ENCODE data around the gene ZNF311. TPM values are rescaled to one million over a fixed set of nuclear protein-coding genes. Genes with fewer than 3 reads are reported as not detected.

Gene ZNF311
- total and polyA plus RNA-seq, 2 of the 13 experiments (the other 11 are each of a cell fraction or from before 2014, with no cell fraction given): not detected

GRCh38 chr6:28985462-28986164, 19.5 kb downstream of the ZNF311 start (continued):
- 0 out of 3 replicates have a peak, but pooled peaks have one; percentile 14 for TF ChIP-seq MXI1 (IDR thresholded peaks at IDR 0.05; ENCODE audit: borderline replicate concordance, low read depth, low read length)
- TF ChIP-seq ZFAT (CRISPR knock-in tag; conservative IDR thresholded peaks at IDR 0.05): no peak
- 0 out of 2 replicates have a peak, but pooled peaks have one; percentile 69 for TF ChIP-seq ZBTB1 (CRISPR knock-in tag; IDR thresholded peaks at IDR 0.05; ENCODE audit: borderline replicate concordance)
- no peak for TF ChIP-seq ZNF773 (CRISPR knock-in tag; IDR thresholded peaks at IDR 0.05; ENCODE audit: borderline replicate concordance)
- TF ChIP-seq ZNF883 (CRISPR knock-in tag; IDR thresholded peaks at IDR 0.05; ENCODE audit: not compliant biosample characterization): peak; percentile 42
- peak; percentile 82 for TF ChIP-seq DMAP1 (CRISPR knock-in tag; IDR thresholded peaks at IDR 0.05)
- no peak for TF ChIP-seq SP1 (IDR thresholded peaks at IDR 0.05)
- TF ChIP-seq SP1 (CRISPR knock-in tag; IDR thresholded peaks at IDR 0.05): peak; percentile 43; the same call in 1 of the 2 replicates
- no peak; the same call in 1 of the 2 replicates for TF ChIP-seq ZBTB3 (CRISPR knock-in tag; IDR thresholded peaks at IDR 0.05; ENCODE audit: borderline replicate concordance, low read depth)
- TF ChIP-seq DNMT3B (CRISPR knock-in tag; conservative IDR thresholded peaks at IDR 0.05): peak; percentile 38
- peak; percentile 84; the same call in 1 of the 2 replicates for TF ChIP-seq FOXC1 (CRISPR knock-in tag; IDR thresholded peaks at IDR 0.05; ENCODE audit: borderline replicate concordance)
- peak; percentile 84 for TF ChIP-seq ELF3 (CRISPR knock-in tag; IDR thresholded peaks at IDR 0.05)
- peak; percentile 75; the same call in 1 of the 2 replicates for TF ChIP-seq SIN3A (IDR thresholded peaks at IDR 0.05; ENCODE audit: borderline replicate concordance, low read depth, low read length)
- no peak for TF ChIP-seq RAD21 (CRISPR knock-in tag; IDR thresholded peaks at IDR 0.05)
- TF ChIP-seq ZHX2 (IDR thresholded peaks at IDR 0.05; ENCODE audit: low read depth): peak; percentile 76
- TF ChIP-seq ZHX2 (CRISPR knock-in tag; IDR thresholded peaks at IDR 0.05; ENCODE audit: borderline replicate concordance): no peak
- peak; percentile 61; the same call in 1 of the 2 replicates for TF ChIP-seq ARID4A (CRISPR knock-in tag; IDR thresholded peaks at IDR 0.05; ENCODE audit: borderline replicate concordance)
- TF ChIP-seq RFX1 (IDR thresholded peaks at IDR 0.05): no peak
- peak; percentile 72 for TF ChIP-seq HOXA3 (CRISPR knock-in tag; IDR thresholded peaks at IDR 0.05)
- TF ChIP-seq RBFOX2 (IDR thresholded peaks at IDR 0.05; ENCODE audit: low read depth, low read length): peak; percentile 47
- peak; percentile 73; the same call in 1 of the 2 replicates for TF ChIP-seq TAF1 (CRISPR knock-in tag; IDR thresholded peaks at IDR 0.05)
- TF ChIP-seq ZNF768 (CRISPR knock-in tag; IDR thresholded peaks at IDR 0.05): peak; percentile 34; the same call in 1 of the 2 replicates
